ENCODE data around the gene TBC1D13.

Gene TBC1D13

GRCh38 chr9:128771094-128771721, 15.8 kb upstream of the TBC1D13 start:
- peak overlapping the region; percentile 68 for H3K9ac ChIP-seq (ENCODE audit: low read length)
- H3K27ac ChIP-seq (ENCODE audit: low read depth, low read length) = no peak overlapping the region
- TF ChIP-seq, protein P1, sequence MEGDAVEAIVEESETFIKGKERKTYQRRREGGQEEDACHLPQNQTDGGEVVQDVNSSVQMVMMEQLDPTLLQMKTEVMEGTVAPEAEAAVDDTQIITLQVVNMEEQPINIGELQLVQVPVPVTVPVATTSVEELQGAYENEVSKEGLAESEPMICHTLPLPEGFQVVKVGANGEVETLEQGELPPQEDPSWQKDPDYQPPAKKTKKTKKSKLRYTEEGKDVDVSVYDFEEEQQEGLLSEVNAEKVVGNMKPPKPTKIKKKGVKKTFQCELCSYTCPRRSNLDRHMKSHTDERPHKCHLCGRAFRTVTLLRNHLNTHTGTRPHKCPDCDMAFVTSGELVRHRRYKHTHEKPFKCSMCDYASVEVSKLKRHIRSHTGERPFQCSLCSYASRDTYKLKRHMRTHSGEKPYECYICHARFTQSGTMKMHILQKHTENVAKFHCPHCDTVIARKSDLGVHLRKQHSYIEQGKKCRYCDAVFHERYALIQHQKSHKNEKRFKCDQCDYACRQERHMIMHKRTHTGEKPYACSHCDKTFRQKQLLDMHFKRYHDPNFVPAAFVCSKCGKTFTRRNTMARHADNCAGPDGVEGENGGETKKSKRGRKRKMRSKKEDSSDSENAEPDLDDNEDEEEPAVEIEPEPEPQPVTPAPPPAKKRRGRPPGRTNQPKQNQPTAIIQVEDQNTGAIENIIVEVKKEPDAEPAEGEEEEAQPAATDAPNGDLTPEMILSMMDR (IDR thresholded peaks at IDR 0.05; ENCODE audit: insufficient read depth, low read length, poor library complexity, severe bottlenecking) = no peak
- no peak for TF ChIP-seq EZH2phosphoT487 (conservative IDR thresholded peaks at IDR 0.05; ENCODE audit: low read length)
- H3K27me3 ChIP-seq (ENCODE audit: low read length) = no peaks in the 10 kb centered on the region
- H3K4me2 ChIP-seq (ENCODE audit: low read depth, low read length, poor library complexity, severe bottlenecking) = peak overlapping the region; percentile 66
- no peaks in the 10 kb centered on the region for H3K36me3 ChIP-seq (ENCODE audit: low read length)
- peak overlapping the region; percentile 85 for H2AFZ ChIP-seq (ENCODE audit: low read depth, low read length, severe bottlenecking)
- no peaks in the 10 kb centered on the region for H3K9me2 ChIP-seq (replicated peaks; ENCODE audit: insufficient read depth, low read length)
- no peaks in the 10 kb centered on the region for H4K20me1 ChIP-seq (ENCODE audit: low read depth, low read length)
- H3K79me2 ChIP-seq (ENCODE audit: insufficient read depth, low read length) = no peaks in the 10 kb centered on the region
- 0 out of 2 replicates have a peak, but pooled peaks cover 7% of the 10 kb centered on the region for H3F3A ChIP-seq (ENCODE audit: insufficient read depth)
- H3K9me3 ChIP-seq (ENCODE audit: insufficient read depth, low read length) = no peaks in the 10 kb centered on the region
- peak overlapping the region; percentile 73 for H3K4me3 ChIP-seq (ENCODE audit: insufficient read depth, low read length, poor library complexity, severe bottlenecking)

- H3K27ac ChIP-seq (ENCODE audit: low read depth, low read length) = no peak within 1 kb of the TSS; the same call in 1 of the 2 replicates
- no peaks in the 10 kb centered on the region for H3K27me3 ChIP-seq (ENCODE audit: low read length)
- H3K79me2 ChIP-seq (ENCODE audit: insufficient read depth, low read length) = no peaks in the 10 kb centered on the region
- H3K4me3 ChIP-seq (ENCODE audit: insufficient read depth, low read length, poor library complexity, severe bottlenecking) = peak within 1 kb of the TSS; percentile 73
- TF ChIP-seq, protein P1 (IDR thresholded peaks at IDR 0.05; ENCODE audit: insufficient read depth, low read length, poor library complexity, severe bottlenecking) = no peak
- TF ChIP-seq EZH2phosphoT487 (conservative IDR thresholded peaks at IDR 0.05; ENCODE audit: low read length) = no peak
- H3K9me2 ChIP-seq (replicated peaks; ENCODE audit: insufficient read depth, low read length) = no peaks in the 10 kb centered on the region
- H3K9me3 ChIP-seq (ENCODE audit: insufficient read depth, low read length) = no peaks in the 10 kb centered on the region
- H3K4me2 ChIP-seq (ENCODE audit: low read depth, low read length, poor library complexity, severe bottlenecking) = peak within 1 kb of the TSS; percentile 66
- H3K36me3 ChIP-seq (ENCODE audit: low read length) = no peaks in the 10 kb centered on the region
- peak within 1 kb of the TSS; percentile 85 for H2AFZ ChIP-seq (ENCODE audit: low read depth, low read length, severe bottlenecking)
- 0 out of 2 replicates have a peak, but pooled peaks cover 11% of the 10 kb centered on the region for H3F3A ChIP-seq (ENCODE audit: insufficient read depth)
- H4K20me1 ChIP-seq (ENCODE audit: low read depth, low read length) = no peaks in the 10 kb centered on the region
- H3K9ac ChIP-seq (ENCODE audit: low read length) = peak within 1 kb of the TSS; percentile 68
Observed at GRCh38 chr9:128771745-128772519, 15.1 kb upstream of the TBC1D13 start, which contains the start of gene ZER1. Gene ZER1 (minus strand): TSS chr9:128771927. CDS start chr9:128755565, 16,362 bp downstream.

- no peak overlapping the region for H2AFZ ChIP-seq (ENCODE audit: low read depth, low read length, severe bottlenecking)
Observed at GRCh38 chr9:128773049-128773448, 14.0 kb upstream of the TBC1D13 start.

More at GRCh38 chr9:128773049-128773448, 14.0 kb upstream of the TBC1D13 start:
- H3K36me3 ChIP-seq (ENCODE audit: low read length) = no peaks in the 10 kb centered on the region
- H4K20me1 ChIP-seq (ENCODE audit: low read depth, low read length) = no peaks in the 10 kb centered on the region
- no peaks in the 10 kb centered on the region for H3K79me2 ChIP-seq (ENCODE audit: insufficient read depth, low read length)
- no peak overlapping the region for H3K4me2 ChIP-seq (ENCODE audit: low read depth, low read length, poor library complexity, severe bottlenecking)
- H3K27ac ChIP-seq (ENCODE audit: low read depth, low read length) = no peak overlapping the region
- TF ChIP-seq, protein P1 (IDR thresholded peaks at IDR 0.05; ENCODE audit: insufficient read depth, low read length, poor library complexity, severe bottlenecking) = no peak
- no peak for TF ChIP-seq EZH2phosphoT487 (conservative IDR thresholded peaks at IDR 0.05; ENCODE audit: low read length)
- no peak overlapping the region for H3K4me3 ChIP-seq (ENCODE audit: insufficient read depth, low read length, poor library complexity, severe bottlenecking)
- H3F3A ChIP-seq (ENCODE audit: insufficient read depth) = 0 out of 2 replicates have a peak, but pooled peaks cover 11% of the 10 kb centered on the region
- H3K9me2 ChIP-seq (replicated peaks; ENCODE audit: insufficient read depth, low read length) = no peaks in the 10 kb centered on the region
- no peaks in the 10 kb centered on the region for H3K9me3 ChIP-seq (ENCODE audit: insufficient read depth, low read length)
- no peak overlapping the region for H3K9ac ChIP-seq (ENCODE audit: low read length)
- no peaks in the 10 kb centered on the region for H3K27me3 ChIP-seq (ENCODE audit: low read length)

Data from SU-DHL-6 (cell line).